Glutamatergic neuron (in vitro differentiated cells): ENCODE data around the gene PPP2R5B. TPM values are rescaled to one million over a fixed set of nuclear protein-coding genes. Genes with fewer than 3 reads are reported as not detected.

Experiments used
- DNase-seq: peaks from one replicate; pipeline ENCODE4 v3.0.0; 2022
- H3K27ac Mint-ChIP-seq: one replicate; pipeline ENCODE4 v1.8.0; 2020; ENCODE audit warnings: mild to moderate bottlenecking, mixed read lengths, inconsistent platforms; ENCODE audit not compliant: unreplicated experiment
- H3K27me3 Mint-ChIP-seq: one replicate; pipeline ENCODE4 v1.8.0; 2020; ENCODE audit warnings: mild to moderate bottlenecking, moderate library complexity, mixed read lengths, inconsistent platforms; ENCODE audit not compliant: unreplicated experiment
- H3K36me3 Mint-ChIP-seq: one replicate; pipeline ENCODE4 v1.8.0; 2020; ENCODE audit warnings: mild to moderate bottlenecking, mixed read lengths, inconsistent platforms; ENCODE audit not compliant: unreplicated experiment
- H3K4me1 Mint-ChIP-seq: one replicate; pipeline ENCODE4 v1.8.0; 2020; ENCODE audit warnings: mild to moderate bottlenecking, low read depth, mixed read lengths, inconsistent platforms; ENCODE audit not compliant: unreplicated experiment
- H3K4me3 Mint-ChIP-seq: one replicate; pipeline ENCODE4 v1.8.0; 2020; ENCODE audit warnings: mild to moderate bottlenecking, mixed read lengths, inconsistent platforms; ENCODE audit not compliant: unreplicated experiment
- H3K9me3 Mint-ChIP-seq: one replicate; pipeline ENCODE4 v1.8.0; 2020; ENCODE audit warnings: mild to moderate bottlenecking, moderate library complexity, mixed read lengths, inconsistent platforms; ENCODE audit not compliant: unreplicated experiment
- CTCF ChIP-seq: fragments of 200-600 bp; sonication (generic); IDR thresholded peaks from one replicate; pipeline ENCODE4 v1.5.0; 2021; ENCODE audit not compliant: partially characterized antibody, unreplicated experiment
- total RNA-seq: library from RNA; stranded (reverse); fragmentation: NEBNext Ultra II Directional; extraction: Animal tissue kit (Norgen Biotek cat#: 25700); gene quantifications from one replicate; pipeline ENCODE4 v1.2.1, GENCODE V29; 2021; ENCODE audit not compliant: unreplicated experiment

Gene PPP2R5B
- total RNA-seq, 1 donor from 2014 or later: 148 TPM

- Mint-ChIP-seq H3K36me3 (peaks cover 15% of the 10 kb centered on the region), H3K27ac (peak overlapping the region; percentile 64), H3K4me3 (peak overlapping the region; percentile 38), H3K4me1 (peaks cover 43% of the 10 kb centered on the region), H3K9me3 (peaks cover 15% of the 10 kb centered on the region), H3K27me3 (peaks cover 12% of the 10 kb centered on the region)
- TF ChIP-seq CTCF: no peak
- DNase-seq: no peak
Measured at GRCh38 chr11:64933213-64933934, 8.9 kb downstream of the PPP2R5B start.

- DNase-seq: no peak
- Mint-ChIP-seq H3K36me3 (peaks cover 15% of the 10 kb centered on the region), H3K4me1 (peaks cover 46% of the 10 kb centered on the region), H3K27me3 (peaks cover 12% of the 10 kb centered on the region), H3K4me3 (peak overlapping the region; percentile 65), H3K27ac (peak overlapping the region; percentile 93), H3K9me3 (peaks cover 15% of the 10 kb centered on the region)
- TF ChIP-seq CTCF: no peak
Measured at GRCh38 chr11:64933935-64934681, 9.6 kb downstream of the PPP2R5B start.

DNA sequence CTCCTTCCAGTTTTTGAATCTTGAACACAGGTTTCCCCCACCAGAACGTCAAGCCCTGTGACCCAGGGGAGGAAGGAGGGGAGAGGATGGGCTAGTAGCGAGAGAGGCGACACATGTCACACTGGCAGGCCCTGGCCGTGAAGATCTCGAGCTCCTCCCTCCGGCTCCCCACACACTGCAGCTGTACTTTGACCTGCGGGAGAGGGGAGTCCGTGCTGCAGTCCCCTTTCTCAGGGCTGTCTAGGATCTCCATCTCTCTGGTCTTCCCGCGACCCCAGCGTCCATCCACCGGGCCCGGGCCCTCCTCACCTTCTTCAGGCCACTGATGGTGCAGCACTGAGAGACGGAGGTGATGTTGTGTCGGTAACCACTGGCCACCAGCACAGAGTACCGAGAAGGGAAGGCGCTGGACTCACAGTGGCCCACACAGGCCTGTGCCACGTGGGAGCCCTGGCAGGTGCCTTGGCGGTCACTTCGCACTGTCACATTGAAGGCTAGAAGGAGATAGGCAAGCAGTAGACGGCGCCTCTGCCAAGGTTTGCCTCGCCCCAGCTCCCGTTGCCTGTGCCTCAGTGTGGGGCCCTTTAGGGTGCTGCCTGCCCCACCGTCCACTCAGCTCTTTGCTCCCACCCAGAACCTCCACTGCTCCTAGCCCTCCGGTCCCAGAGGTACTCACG lies 10.3 kb downstream of the PPP2R5B start:
- peaks cover 12% of the 10 kb centered on the region for H3K27me3 Mint-ChIP-seq
- H3K4me3 Mint-ChIP-seq: peak overlapping the region; percentile 65
- no peak for TF ChIP-seq CTCF
- peak overlapping the region; percentile 93 for H3K27ac Mint-ChIP-seq
- H3K4me1 Mint-ChIP-seq: peaks cover 46% of the 10 kb centered on the region
- peaks cover 15% of the 10 kb centered on the region for H3K36me3 Mint-ChIP-seq
- DNase-seq: peak; percentile 59
- peaks cover 13% of the 10 kb centered on the region for H3K9me3 Mint-ChIP-seq

- Mint-ChIP-seq H3K4me3 (peak within 1 kb of the TSS; percentile 65), H3K4me1 (peaks cover 46% of the 10 kb centered on the region), H3K27me3 (peaks cover 12% of the 10 kb centered on the region), H3K9me3 (peaks cover 13% of the 10 kb centered on the region), H3K27ac (peak within 1 kb of the TSS; percentile 93), H3K36me3 (peaks cover 14% of the 10 kb centered on the region)
- TF ChIP-seq CTCF: no peak
- peak; percentile 64 for DNase-seq
Measured at GRCh38 chr11:64935359-64936081, 11.0 kb downstream of the PPP2R5B start, which contains the start of gene GPHA2. Gene GPHA2, minus strand, starts transcription at chr11:64935893. Its CDS starts 433 bp downstream, at chr11:64935460.
